Nephron (organoid): ENCODE data around the gene CAMTA1.

ENCODE experiments used
- H3K27ac Mint-ChIP-seq, 3 experiments: 2 replicates each; pipeline ENCODE4 v1.8.0; 2020; ENCODE audit warnings: mixed read lengths in 3 of 3, mild to moderate bottlenecking in 2 of 3, moderate library complexity in 1 of 3
- H3K27me3 Mint-ChIP-seq: 2 replicates; pipeline ENCODE4 v1.8.0; 2021; ENCODE audit warnings: low read depth, mild to moderate bottlenecking, moderate library complexity, mixed read lengths
- H3K36me3 Mint-ChIP-seq: 2 replicates; pipeline ENCODE4 v1.8.0; 2020; ENCODE audit warnings: low read depth, mixed read lengths
- H3K4me1 Mint-ChIP-seq: 2 replicates; pipeline ENCODE4 v1.8.0; 2020; ENCODE audit warnings: mixed read lengths
- H3K4me3 Mint-ChIP-seq, 3 experiments: 2 replicates each; pipeline ENCODE4 v1.8.0; 2020; ENCODE audit warnings: mild to moderate bottlenecking in 3 of 3, mixed read lengths in 3 of 3, moderate library complexity in 2 of 3
- H3K9me3 Mint-ChIP-seq: 2 replicates; pipeline ENCODE4 v1.8.0; 2020; ENCODE audit warnings: mixed read lengths
- CTCF ChIP-seq, 3 experiments: fragments of 200-600 bp; sonication (generic); IDR thresholded peaks; one replicate each; pipeline ENCODE4 v1.5.0; 2021; ENCODE audit warnings: antibody characterized with exemption in 3 of 3; ENCODE audit not compliant: unreplicated experiment in 3 of 3

CAMTA1 gene

GRCh38 chr1:7405844-7406500 lies 620.7 kb downstream of the CAMTA1 start:
- Mint-ChIP-seq H3K36me3 (no peaks in the 10 kb centered on the region), H3K4me3 (no peak overlapping the region), H3K27me3 (peaks cover 16% of the 10 kb centered on the region), H3K9me3 (peaks cover 10% of the 10 kb centered on the region), H3K27ac (no peak overlapping the region), H3K4me1 (peaks cover 19% of the 10 kb centered on the region)
- TF ChIP-seq CTCF (IDR thresholded peaks at IDR 0.05; ENCODE audit: unreplicated experiment in 3 of 3), result no peak

- TF ChIP-seq CTCF (IDR thresholded peaks at IDR 0.05; ENCODE audit: unreplicated experiment in 3 of 3), result no peak
- H3K36me3 Mint-ChIP-seq, result no peaks in the 10 kb centered on the region
- H3K9me3 Mint-ChIP-seq, result peaks cover 3% of the 10 kb centered on the region
- no peak overlapping the region for H3K4me3 Mint-ChIP-seq
- H3K27ac Mint-ChIP-seq, result no peak overlapping the region
- peaks cover 16% of the 10 kb centered on the region for H3K27me3 Mint-ChIP-seq
- H3K4me1 Mint-ChIP-seq, result peaks cover 14% of the 10 kb centered on the region
Measured at GRCh38 chr1:7406641-7407543, 621.6 kb downstream of the CAMTA1 start.

- Mint-ChIP-seq H3K9me3 (no peaks in the 10 kb centered on the region), H3K4me3 (no peak overlapping the region), H3K4me1 (peaks cover 7% of the 10 kb centered on the region), H3K27me3 (peaks cover 10% of the 10 kb centered on the region), H3K36me3 (no peaks in the 10 kb centered on the region), H3K27ac (no peak overlapping the region)
- no peak for TF ChIP-seq CTCF (IDR thresholded peaks at IDR 0.05; ENCODE audit: unreplicated experiment in 3 of 3)
Measured at GRCh38 chr1:7407544-7407895, 622.3 kb downstream of the CAMTA1 start.

- TF ChIP-seq CTCF (IDR thresholded peaks at IDR 0.05; ENCODE audit: unreplicated experiment in 3 of 3), result no peak
- Mint-ChIP-seq H3K27me3 (peaks cover 9% of the 10 kb centered on the region), H3K4me3 (no peak overlapping the region), H3K4me1 (peaks cover 6% of the 10 kb centered on the region), H3K36me3 (no peaks in the 10 kb centered on the region), H3K27ac (no peak overlapping the region), H3K9me3 (no peaks in the 10 kb centered on the region)
Measured at GRCh38 chr1:7407980-7408770, 622.9 kb downstream of the CAMTA1 start.

GRCh38 chr1:7408771-7409150 lies 623.5 kb downstream of the CAMTA1 start:
- peaks cover 6% of the 10 kb centered on the region for H3K4me1 Mint-ChIP-seq
- no peaks in the 10 kb centered on the region for H3K36me3 Mint-ChIP-seq
- H3K27me3 Mint-ChIP-seq, result peaks cover 4% of the 10 kb centered on the region
- no peak overlapping the region for H3K27ac Mint-ChIP-seq
- no peak overlapping the region for H3K4me3 Mint-ChIP-seq
- TF ChIP-seq CTCF (IDR thresholded peaks at IDR 0.05; ENCODE audit: unreplicated experiment in 3 of 3), result no peak
- H3K9me3 Mint-ChIP-seq, result no peaks in the 10 kb centered on the region
